HEK293 (cell line): ENCODE data around the gene NAAA.
"Not testable (repeated sequence)": the region's sequence is repeated elsewhere in the genome, so short reads cannot be mapped to it uniquely, and the experiment has no call there.

Experiments
- CTCF ChIA-PET: fragments of 350-600 bp; formaldehyde crosslinking; extraction: SDS; loops from one replicate; lab custom pipeline; 2021; ENCODE audit warnings: antibody characterized with exemption; lab: Yijun Ruan, JAX
- POLR2A ChIA-PET: fragments of 300-600 bp; formaldehyde crosslinking; extraction: SDS; loops from one replicate; lab custom pipeline; 2020; ENCODE audit warnings: antibody characterized with exemption, inconsistent platforms; lab: Yijun Ruan, JAX
- H3K27ac ChIP-seq: fragments of 200-500 bp; sonication (Bioruptor generic); 2 replicates; pipeline ENCODE4 v1.5.1; 2014; ENCODE audit warnings: low read depth, low read length, control low read depth, inconsistent platforms; ENCODE audit errors: extremely low read depth
- H3K36me3 ChIP-seq, 2 experiments: fragments of 200-500 bp in 1 of 2; sonication (Bioruptor generic) in 1 of 2; 1 replicate in 1 of 2; 2 replicates in 1 of 2; pipeline ENCODE4 v1.5.1; 2014 to 2017; ENCODE audit warnings: inconsistent platforms in 2 of 2, low read length in 2 of 2; ENCODE audit not compliant: control insufficient read depth in 2 of 2, insufficient read depth in 1 of 2
- H3K4me1 ChIP-seq: fragments of 200-500 bp; sonication (Bioruptor generic); 2 replicates; pipeline ENCODE4 v1.5.1; 2014; ENCODE audit warnings: mild to moderate bottlenecking, low read length, inconsistent platforms; ENCODE audit not compliant: control insufficient read depth, insufficient read depth
- H3K4me3 ChIP-seq: 2 replicates; pipeline ENCODE4 v1.5.1; 2011; ENCODE audit warnings: low read depth, mild to moderate bottlenecking, control low read depth, low read length, moderate library complexity
- H3K9me3 ChIP-seq: fragments of 200-500 bp; sonication (Bioruptor generic); 2 replicates; pipeline ENCODE4 v1.5.1; 2014; ENCODE audit warnings: low read depth, low read length, inconsistent platforms; ENCODE audit not compliant: control insufficient read depth, insufficient read depth
- GLI2 ChIP-seq: fragments of 450-650 bp; formaldehyde crosslinking; IDR thresholded peaks from 2 replicates; pipeline ENCODE4; 2017; ENCODE audit warnings: missing biosample characterization, missing genetic modification characterization, low read depth, borderline replicate concordance
- MYNN ChIP-seq: fragments of 450-650 bp; formaldehyde crosslinking; IDR thresholded peaks from 2 replicates; pipeline ENCODE4 v1.5.1; 2016; ENCODE audit warnings: missing biosample characterization, missing genetic modification characterization, borderline replicate concordance
- ZBTB44 ChIP-seq: fragments of 450-650 bp; IDR thresholded peaks from 2 replicates; pipeline ENCODE4 v1.5.1; 2018; ENCODE audit warnings: missing biosample characterization, mild to moderate bottlenecking, missing genetic modification characterization
- ZIC2 ChIP-seq: fragments of 450-650 bp; formaldehyde crosslinking; IDR thresholded peaks from 2 replicates; pipeline ENCODE4 v1.5.1; 2016; ENCODE audit warnings: missing biosample characterization, missing genetic modification characterization
- ZNF114 ChIP-seq: fragments of 450-650 bp; formaldehyde crosslinking; IDR thresholded peaks from 2 replicates; pipeline ENCODE4 v1.5.0; 2017; ENCODE audit warnings: missing biosample characterization, missing genetic modification characterization
- ZNF146 ChIP-seq: fragments of 450-650 bp; formaldehyde crosslinking; IDR thresholded peaks from 2 replicates; pipeline ENCODE4 v1.5.1; 2016; ENCODE audit warnings: missing biosample characterization, missing genetic modification characterization
- ZNF24 ChIP-seq: fragments of 450-650 bp; formaldehyde crosslinking; IDR thresholded peaks from 2 replicates; pipeline ENCODE4 v1.5.1; 2016; ENCODE audit warnings: missing biosample characterization, missing genetic modification characterization
- ZNF280D ChIP-seq: fragments of 450-650 bp; formaldehyde crosslinking; IDR thresholded peaks from 2 replicates; pipeline ENCODE4 v1.5.1; 2016; ENCODE audit warnings: missing biosample characterization, missing genetic modification characterization
- ZNF311 ChIP-seq: fragments of 450-650 bp; formaldehyde crosslinking; IDR thresholded peaks from 2 replicates; pipeline ENCODE4 v1.5.1; 2017; ENCODE audit warnings: missing biosample characterization, missing genetic modification characterization, borderline replicate concordance
- ZNF398 ChIP-seq: fragments of 450-650 bp; formaldehyde crosslinking; IDR thresholded peaks from 2 replicates; pipeline ENCODE4 v1.5.1; 2017; ENCODE audit warnings: missing biosample characterization, missing genetic modification characterization
- ZNF571 ChIP-seq: fragments of 450-650 bp; formaldehyde crosslinking; IDR thresholded peaks from 2 replicates; pipeline ENCODE4 v1.5.0; 2017; ENCODE audit warnings: missing biosample characterization, missing genetic modification characterization
- TF ChIP-seq, protein P1 (sequence below): fragments of 450-650 bp; formaldehyde crosslinking; IDR thresholded peaks from 2 replicates; pipeline ENCODE4 v1.5.1; 2016; ENCODE audit warnings: missing biosample characterization, missing genetic modification characterization

The NAAA gene

DNA sequence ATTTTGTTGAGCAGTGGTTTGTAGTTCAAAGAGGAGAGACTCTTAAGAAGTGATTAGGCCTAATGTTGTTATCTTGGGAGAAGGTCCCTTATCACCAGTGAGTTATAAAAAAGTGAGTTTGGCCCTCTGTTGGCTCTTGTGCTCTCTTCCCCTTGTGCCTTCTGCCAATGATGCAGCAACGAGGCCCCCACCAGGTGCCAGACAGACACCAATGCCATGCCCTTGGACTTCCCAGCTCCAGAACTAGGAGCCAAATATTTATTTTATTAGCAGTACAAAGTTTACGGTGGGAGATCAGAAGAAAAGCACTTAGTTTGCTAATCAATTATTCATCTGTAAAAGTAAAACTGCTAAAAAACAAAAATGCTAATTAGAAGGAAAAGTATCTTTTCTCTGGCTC is 22.7 kb upstream of the NAAA start:
- peaks cover 13 to 96% of the 10 kb centered on the region in 2 experiments for H3K36me3 ChIP-seq
- H3K9me3 ChIP-seq: no peaks in the 10 kb centered on the region
- POLR2A ChIA-PET: no interaction called here

GRCh38 chr4:75962072-75962471 is 21.3 kb upstream of the NAAA start:
- H3K4me3 ChIP-seq, POLR2A ChIA-PET, H3K4me1 ChIP-seq, H3K9me3 ChIP-seq, CTCF ChIA-PET, H3K27ac ChIP-seq: not testable (repeated sequence)
- H3K36me3 ChIP-seq: peaks cover 13 to 96% of the 10 kb centered on the region in 2 experiments
- TF ChIP-seq ZNF146 (tag by site-specific recombination) (peak; percentile 95), ZNF280D (tag by site-specific recombination) (0 out of 2 replicates have a peak, but pooled peaks have one; percentile 16)

More for the DNA sequence above, 22.7 kb upstream of the NAAA start:
- Histone ChIP-seq H3K4me1 (no peaks in the 10 kb centered on the region), H3K4me3 (no peak overlapping the region), H3K27ac (no peak overlapping the region)
- TF ChIP-seq MYNN (tag by site-specific recombination) (no peak), ZNF571 (tag by site-specific recombination) (no peak), GLI2 (tag by site-specific recombination) (no peak), ZNF398 (no peak), ZIC2 (no peak), ZNF311 (tag by site-specific recombination) (no peak), ZBTB44 (no peak), ZNF24 (no peak), ZNF114 (no peak)
- TF ChIP-seq, protein P1, sequence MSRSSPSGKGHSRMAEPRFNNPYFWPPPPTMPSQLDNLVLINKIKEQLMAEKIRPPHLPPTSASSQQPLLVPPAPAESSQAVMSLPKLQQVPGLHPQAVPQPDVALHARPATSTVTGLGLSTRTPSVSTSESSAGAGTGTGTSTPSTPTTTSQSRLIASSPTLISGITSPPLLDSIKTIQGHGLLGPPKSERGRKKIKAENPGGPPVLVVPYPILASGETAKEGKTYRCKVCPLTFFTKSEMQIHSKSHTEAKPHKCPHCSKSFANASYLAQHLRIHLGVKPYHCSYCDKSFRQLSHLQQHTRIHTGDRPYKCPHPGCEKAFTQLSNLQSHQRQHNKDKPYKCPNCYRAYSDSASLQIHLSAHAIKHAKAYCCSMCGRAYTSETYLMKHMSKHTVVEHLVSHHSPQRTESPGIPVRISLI: no peak
- CTCF ChIA-PET: no interaction called here

DNA sequence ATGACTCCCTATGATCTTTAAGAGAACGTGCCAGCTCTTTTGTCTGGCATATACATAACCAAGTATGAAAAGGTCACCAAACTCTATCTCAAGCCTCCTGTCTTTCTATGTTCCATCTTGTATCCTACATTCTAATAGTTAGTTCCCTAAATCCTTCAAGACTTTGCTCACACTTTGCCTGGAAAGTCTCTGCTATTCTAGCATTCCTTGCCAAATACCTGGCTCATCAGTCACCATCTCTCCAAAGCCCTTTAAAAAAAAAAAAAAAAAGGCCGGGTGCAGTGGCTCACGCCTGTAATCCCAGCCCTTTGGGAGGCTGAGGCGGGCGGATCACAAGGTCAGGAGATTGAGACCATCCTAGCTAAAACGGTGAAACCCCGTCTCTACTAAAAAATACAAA is 17.7 kb upstream of the NAAA start:
- H3K9me3 ChIP-seq, CTCF ChIA-PET, POLR2A ChIA-PET, H3K4me1 ChIP-seq, H3K4me3 ChIP-seq, H3K27ac ChIP-seq: not testable (repeated sequence)
- H3K36me3 ChIP-seq: peaks cover 24 to 94% of the 10 kb centered on the region in 2 experiments; a peak in 2 of 3 replicates

DNA sequence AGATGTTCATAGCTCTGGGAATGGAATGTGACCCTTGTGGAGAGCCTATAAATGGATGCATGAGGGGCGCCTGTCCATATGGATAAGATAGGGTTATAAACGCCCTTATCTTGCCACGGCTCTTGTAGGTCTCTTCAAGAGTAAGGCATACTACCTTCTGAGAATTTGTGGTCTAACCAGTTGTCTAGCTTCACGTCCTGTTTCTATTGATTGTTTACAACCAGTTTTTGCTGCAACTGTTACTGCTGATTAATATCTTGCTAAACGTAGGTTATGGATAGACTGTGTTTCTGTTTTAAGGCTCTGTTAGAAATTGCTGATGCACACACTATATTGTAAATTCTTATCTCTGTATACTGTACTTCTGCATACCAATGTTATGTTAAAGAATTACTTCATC is 14.0 kb upstream of the NAAA start:
- H3K36me3 ChIP-seq: peaks cover 18 to 95% of the 10 kb centered on the region in 2 experiments
- H3K4me3 ChIP-seq, H3K4me1 ChIP-seq, H3K9me3 ChIP-seq, H3K27ac ChIP-seq, CTCF ChIA-PET, POLR2A ChIA-PET: not testable (repeated sequence)
